ENCODE measurements around the gene HNRNPA1. TPM values are rescaled to one million over a fixed set of nuclear protein-coding genes. Genes with fewer than 3 reads are reported as not detected.
A peak's percentile ranks its signal among the peaks of the same experiment; 100 is the strongest.

Gene HNRNPA1
- total RNA-seq, 1 donor from 2014 or later: 2,469 TPM

- Mint-ChIP-seq H3K4me1 (ENCODE audit: unreplicated experiment) (peaks cover 10% of the 10 kb centered on the region), H3K9me3 (no peaks in the 10 kb centered on the region), H3K36me3 (peaks cover 3% of the 10 kb centered on the region), H3K27ac (peak overlapping the region; percentile 33), H3K27me3 (no peaks in the 10 kb centered on the region), H3K4me3 (no peak overlapping the region)
- no peak for DNase-seq (ENCODE audit: extremely low spot score, unreplicated experiment)
- TF ChIP-seq CTCF (conservative IDR thresholded peaks at IDR 0.05): no peak
These were observed 12.4 kb downstream of the HNRNPA1 start for GRCh38 chr12:54292931-54293241.

- TF ChIP-seq CTCF (conservative IDR thresholded peaks at IDR 0.05): peak; percentile 78
- Mint-ChIP-seq H3K4me1 (ENCODE audit: unreplicated experiment) (peaks cover 10% of the 10 kb centered on the region), H3K27me3 (peaks cover 3% of the 10 kb centered on the region), H3K36me3 (no peaks in the 10 kb centered on the region), H3K4me3 (no peak overlapping the region), H3K27ac (no peak overlapping the region), H3K9me3 (no peaks in the 10 kb centered on the region)
- DNase-seq (ENCODE audit: extremely low spot score, unreplicated experiment): no peak
These were observed 13.8 kb downstream of the HNRNPA1 start for GRCh38 chr12:54294152-54294952.

- H3K27me3 Mint-ChIP-seq: peaks cover 8% of the 10 kb centered on the region
- no peak overlapping the region for H3K4me3 Mint-ChIP-seq
These were observed 14.5 kb downstream of the HNRNPA1 start for GRCh38 chr12:54294953-54295566.

GRCh38 chr12:54296393-54297099, 16.0 kb downstream of the HNRNPA1 start:
- TF ChIP-seq CTCF (conservative IDR thresholded peaks at IDR 0.05): no peak
- Mint-ChIP-seq H3K27me3 (peaks cover 11% of the 10 kb centered on the region), H3K9me3 (no peaks in the 10 kb centered on the region), H3K27ac (no peak overlapping the region), H3K36me3 (no peaks in the 10 kb centered on the region), H3K4me1 (ENCODE audit: unreplicated experiment) (peaks cover 27% of the 10 kb centered on the region), H3K4me3 (no peak overlapping the region)
- DNase-seq (ENCODE audit: extremely low spot score, unreplicated experiment): no peak

More at GRCh38 chr12:54294953-54295566, 14.5 kb downstream of the HNRNPA1 start:
- no peaks in the 10 kb centered on the region for H3K9me3 Mint-ChIP-seq
- no peak overlapping the region for H3K27ac Mint-ChIP-seq
- no peak for TF ChIP-seq CTCF (conservative IDR thresholded peaks at IDR 0.05)
- no peak for DNase-seq (ENCODE audit: extremely low spot score, unreplicated experiment)
- no peaks in the 10 kb centered on the region for H3K36me3 Mint-ChIP-seq
- H3K4me1 Mint-ChIP-seq (ENCODE audit: unreplicated experiment): peaks cover 16% of the 10 kb centered on the region

GRCh38 chr12:54298904-54299303, 18.4 kb downstream of the HNRNPA1 start:
- H3K36me3 Mint-ChIP-seq: no peaks in the 10 kb centered on the region
- H3K27ac Mint-ChIP-seq: no peak overlapping the region
- H3K27me3 Mint-ChIP-seq: peaks cover 21% of the 10 kb centered on the region
- H3K4me1 Mint-ChIP-seq (ENCODE audit: unreplicated experiment): peaks cover 34% of the 10 kb centered on the region
- no peak for TF ChIP-seq CTCF (conservative IDR thresholded peaks at IDR 0.05)
- H3K4me3 Mint-ChIP-seq: no peak overlapping the region
- H3K9me3 Mint-ChIP-seq: no peaks in the 10 kb centered on the region
- no peak for DNase-seq (ENCODE audit: extremely low spot score, unreplicated experiment)
